Peyer's patch (tissue), 4 donors: ENCODE results near the gene LRG1. TPM values are rescaled to one million over a fixed set of nuclear protein-coding genes. Genes with fewer than 3 reads are reported as not detected.

Source experiments
- DNase-seq, 3 donors: peaks; one replicate each; pipeline ENCODE4 v3.0.0-alpha.2; 2017 to 2019
- H3K27ac ChIP-seq, 4 donors: fragments of 200-600 bp; sonication (generic); one replicate each; pipeline ENCODE4 v1.5.1; 2016 to 2019
- H3K27me3 ChIP-seq, 2 donors: fragments of 200-600 bp; sonication (generic); one replicate each; pipeline ENCODE4 v1.5.1; 2019
- H3K36me3 ChIP-seq, 3 donors: fragments of 200-600 bp; sonication (generic); one replicate each; pipeline ENCODE4 v1.5.1; 2016 to 2019
- H3K4me1 ChIP-seq, 4 donors: fragments of 200-600 bp; sonication (generic); one replicate each; pipeline ENCODE4 v1.5.1; 2016 to 2019
- H3K4me3 ChIP-seq, 4 donors: fragments of 200-600 bp; sonication (generic); 1 replicate in 3 of 4; 2 replicates in 1 of 4; pipeline ENCODE4 v1.5.1; 2016 to 2019; ENCODE audit warnings: mild to moderate bottlenecking in 1 of 4
- H3K9me3 ChIP-seq, 4 donors: fragments of 200-600 bp; sonication (generic); one replicate each; pipeline ENCODE4 v1.5.1; 2016 to 2019; ENCODE audit warnings: mild to moderate bottlenecking in 1 of 4
- CTCF ChIP-seq, 6 experiments: fragments of 450-650 bp in 4 of 6; fragments of 200-600 bp in 2 of 6; sonication (generic) in 1 of 6; IDR thresholded peaks; one replicate each; pipeline ENCODE4 v1.5.1; 2017 to 2019; ENCODE audit warnings: antibody characterized with exemption in 6 of 6, mild to moderate bottlenecking in 3 of 6, moderate library complexity in 1 of 6
- POLR2A ChIP-seq, 2 donors: fragments of 450-650 bp; IDR thresholded peaks; one replicate each; pipeline ENCODE4 v1.5.1; 2017; ENCODE audit warnings: antibody characterized with exemption in 2 of 2, mild to moderate bottlenecking in 2 of 2, moderate library complexity in 2 of 2
- total RNA-seq, 4 donors: library from RNA; depleted of rRNA; stranded (reverse); fragments of >200 nt; gene quantifications; one replicate each; pipeline ENCODE4 v1.1.0, GENCODE V29; 2016

The LRG1 gene
- total RNA-seq, 4 donors from 2014 or later, result 1.7 to 3.5 (median 3.0) TPM

DNA sequence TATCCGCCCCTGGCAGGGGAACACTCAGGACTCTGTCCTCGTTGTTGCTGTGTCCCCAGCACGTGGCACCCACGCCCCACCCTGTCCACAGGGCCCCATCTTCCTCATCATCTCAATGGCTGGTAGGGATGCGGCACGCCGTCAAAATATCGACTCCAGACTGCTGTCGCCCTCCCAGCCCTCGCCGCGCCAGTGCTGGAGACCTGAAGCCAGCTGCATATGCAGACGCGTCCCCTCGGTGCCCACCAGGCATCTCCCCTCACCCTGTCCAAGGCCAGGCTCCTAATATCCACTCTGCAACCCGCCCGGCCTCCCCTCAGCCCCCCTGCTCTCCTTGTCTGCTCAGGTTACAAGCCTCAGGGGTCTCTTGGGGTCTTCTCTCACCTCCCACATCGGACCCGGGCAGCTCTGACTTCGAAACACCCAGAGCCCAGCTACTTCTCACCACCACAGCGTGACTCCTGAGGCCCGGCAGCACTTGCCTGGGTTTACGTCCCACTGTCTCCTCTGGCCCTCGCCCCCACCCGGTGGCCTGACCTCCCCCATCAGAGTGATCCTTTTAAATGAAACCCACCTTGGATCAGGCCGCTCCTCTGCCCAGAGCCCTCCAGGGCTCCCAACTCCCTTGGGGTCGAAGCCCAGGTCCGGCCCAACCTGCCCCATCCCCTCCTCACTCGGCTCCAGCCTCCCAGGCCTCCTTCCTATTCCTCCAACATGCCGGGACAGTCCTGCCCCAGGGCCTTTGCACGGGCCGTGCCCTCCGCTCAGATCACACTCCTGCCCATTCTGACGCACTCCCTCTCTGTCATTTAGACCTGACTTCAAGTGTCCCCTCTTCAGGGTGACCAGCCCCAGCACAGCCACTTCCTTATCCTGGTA, 34.0 kb downstream of the LRG1 start:
- Histone ChIP-seq H3K27me3 (no peaks in the 10 kb centered on the region), H3K36me3 (peaks cover 0 to 26% (median 0%) of the 10 kb centered on the region in 3 donors), H3K9me3 (no peaks in the 10 kb centered on the region), H3K27ac (no peak overlapping the region), H3K4me1 (no peaks in the 10 kb centered on the region), H3K4me3 (no peak overlapping the region)
- DNase-seq, result no peak
- no peak for TF ChIP-seq CTCF (IDR thresholded peaks at IDR 0.05)
- TF ChIP-seq POLR2A (IDR thresholded peaks at IDR 0.05), result no peak

DNA sequence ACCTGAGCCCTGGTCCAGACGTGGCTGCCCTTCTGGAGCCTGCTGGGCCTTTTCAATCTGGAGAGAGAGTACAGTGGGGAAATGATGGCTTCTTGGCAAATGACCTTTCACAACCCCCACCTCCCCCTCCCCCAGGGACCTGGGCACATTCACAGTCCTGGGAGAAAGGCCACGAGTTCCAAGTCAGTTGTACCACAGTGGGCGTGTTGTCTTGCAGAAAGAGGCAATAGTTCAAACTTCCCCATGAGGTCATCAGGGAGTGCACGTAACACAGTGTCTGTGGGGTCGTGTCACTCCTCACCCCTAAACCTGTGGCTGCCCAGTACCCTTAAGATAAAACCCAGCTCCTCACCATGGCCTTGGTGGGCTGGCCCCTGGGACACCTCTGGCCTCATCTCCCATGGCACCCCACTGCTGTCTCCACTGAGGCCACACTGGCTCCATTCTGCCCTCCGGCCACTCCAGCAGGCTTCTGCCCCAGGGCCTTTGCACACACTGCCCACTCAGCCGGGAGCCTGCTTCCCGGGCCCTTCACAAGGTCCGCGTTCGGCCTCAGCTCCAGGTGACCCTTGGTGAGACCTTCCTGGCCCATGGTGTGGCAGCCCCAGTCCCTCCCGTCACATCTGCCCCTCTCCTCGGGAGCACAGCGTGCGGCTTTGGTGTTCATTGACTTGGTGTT, 34.8 kb downstream of the LRG1 start:
- no peak for DNase-seq
- Histone ChIP-seq H3K27me3 (no peaks in the 10 kb centered on the region), H3K4me1 (no peaks in the 10 kb centered on the region), H3K9me3 (no peaks in the 10 kb centered on the region), H3K4me3 (no peak overlapping the region), H3K27ac (no peak overlapping the region), H3K36me3 (peaks cover 0 to 34% (median 0%) of the 10 kb centered on the region in 3 donors)
- TF ChIP-seq POLR2A (IDR thresholded peaks at IDR 0.05) (no peak), CTCF (IDR thresholded peaks at IDR 0.05) (no peak)

- H3K4me1 ChIP-seq, result no peaks in the 10 kb centered on the region
- no peak overlapping the region for H3K27ac ChIP-seq
- no peaks in the 10 kb centered on the region for H3K27me3 ChIP-seq
- no peak for DNase-seq
- no peaks in the 10 kb centered on the region for H3K9me3 ChIP-seq
- no peak overlapping the region for H3K4me3 ChIP-seq
- TF ChIP-seq POLR2A (IDR thresholded peaks at IDR 0.05) (no peak), CTCF (IDR thresholded peaks at IDR 0.05) (no peak)
- H3K36me3 ChIP-seq, result peaks cover 0 to 40% (median 0%) of the 10 kb centered on the region in 3 donors
These were observed 35.5 kb downstream of the LRG1 start for GRCh38 chr19:4504297-4504701.

DNA sequence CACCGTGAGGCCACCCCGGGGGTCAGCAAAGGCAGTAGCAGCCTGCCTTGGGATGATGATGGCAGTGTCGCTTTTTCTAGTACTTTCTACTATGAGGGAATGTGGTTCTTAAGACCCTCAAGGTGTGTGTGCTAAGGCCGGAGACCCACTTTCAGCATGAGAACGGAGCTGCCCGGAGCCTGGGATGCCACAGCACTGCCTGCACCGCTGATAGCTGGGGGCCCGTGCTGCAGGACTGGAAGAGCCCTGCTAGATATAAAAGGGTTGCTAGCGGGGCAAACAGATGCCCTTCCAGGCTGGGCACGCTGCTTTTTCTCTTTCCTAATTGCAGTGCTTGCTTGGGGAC, 36.0 kb downstream of the LRG1 start:
- peaks cover 0 to 45% (median 0%) of the 10 kb centered on the region in 3 donors for H3K36me3 ChIP-seq
- no peak for DNase-seq
- no peaks in the 10 kb centered on the region for H3K9me3 ChIP-seq
- H3K27ac ChIP-seq, result no peak overlapping the region
- H3K4me1 ChIP-seq, result no peaks in the 10 kb centered on the region
- no peaks in the 10 kb centered on the region for H3K27me3 ChIP-seq
- no peak for TF ChIP-seq POLR2A (IDR thresholded peaks at IDR 0.05)
- TF ChIP-seq CTCF (IDR thresholded peaks at IDR 0.05), result no peak
- no peak overlapping the region for H3K4me3 ChIP-seq

- TF ChIP-seq POLR2A (IDR thresholded peaks at IDR 0.05) (no peak), CTCF (IDR thresholded peaks at IDR 0.05) (no peak)
- no peak for DNase-seq
- Histone ChIP-seq H3K4me3 (no peak overlapping the region), H3K27ac (no peak overlapping the region), H3K9me3 (no peaks in the 10 kb centered on the region), H3K36me3 (peaks cover 0 to 50% (median 0%) of the 10 kb centered on the region in 3 donors), H3K27me3 (no peaks in the 10 kb centered on the region), H3K4me1 (no peaks in the 10 kb centered on the region)
These were observed 36.6 kb downstream of the LRG1 start for GRCh38 chr19:4503132-4503824.
